Erythroblast (primary cell): ENCODE measurements around the gene CD6.

Experiments used
- GATA1 ChIP-seq: IDR thresholded peaks from 2 replicates; pipeline ENCODE4 v1.6.1; 2011; ENCODE audit warnings: low read depth, mild to moderate bottlenecking, control low read depth, low read length, moderate library complexity
- POLR2A ChIP-seq: IDR thresholded peaks from 2 replicates; pipeline ENCODE4 v1.6.1; 2011; ENCODE audit warnings: mild to moderate bottlenecking, low read length

DNA sequence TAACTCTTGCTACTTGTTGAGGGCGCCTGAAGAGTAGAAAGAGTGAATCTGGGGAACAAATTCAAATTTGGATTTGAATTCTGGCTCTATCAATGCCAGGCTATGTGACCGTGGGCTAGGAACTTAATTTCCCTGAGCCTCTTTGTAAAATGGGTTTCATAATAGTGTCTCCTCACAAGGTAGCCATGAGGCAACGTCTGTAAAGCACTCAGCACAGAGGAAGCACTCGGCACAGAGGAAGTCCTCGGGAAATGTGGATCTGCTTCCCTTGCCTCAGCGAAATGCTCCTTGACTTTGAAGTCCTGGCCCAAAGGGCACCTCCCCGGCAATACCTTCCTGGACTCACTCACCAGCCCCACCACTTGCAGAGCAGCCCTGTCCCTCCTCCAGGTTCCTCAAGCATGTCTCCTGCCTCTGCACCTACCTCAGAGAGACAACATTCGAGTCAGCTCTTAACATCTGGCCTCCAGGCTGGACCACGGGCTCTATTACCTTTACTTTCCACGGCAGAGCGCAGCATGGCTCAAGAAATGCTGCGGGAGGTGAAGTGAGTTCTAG is 17.7 kb downstream of the CD6 start:
- TF ChIP-seq POLR2A, result no peak
- no peak for TF ChIP-seq GATA1
